GM23338 (cell line): ENCODE measurements around the gene FBLN1. TPM values are rescaled to one million over a fixed set of nuclear protein-coding genes. Genes with fewer than 3 reads are reported as not detected.
A peak's percentile ranks its signal among the peaks of the same experiment; 100 is the strongest.

Experiments
- ATAC-seq: fragments of 200-7000 bp; cut with Tn5 transposase; 3 replicates; pipeline ENCODE4 v1.9.1; 2020
- DNase-seq: peaks from one replicate; pipeline ENCODE4 v3.0.0-alpha.2; 2015; ENCODE audit warnings: low spot score
- H2AFZ ChIP-seq: fragments of 200-600 bp; sonication (generic); 2 replicates; pipeline ENCODE4 v1.8.0; 2016; ENCODE audit warnings: antibody characterized with exemption, mild to moderate bottlenecking, moderate library complexity
- H3F3A ChIP-seq: fragments of 200-600 bp; sonication (generic); replicated peaks from 2 replicates; pipeline ENCODE4 v1.8.0; 2017; ENCODE audit warnings: antibody characterized with exemption, mixed run types, low read depth
- H3K27ac ChIP-seq: fragments of 200-600 bp; sonication (generic); 2 replicates; pipeline ENCODE4 v1.6.1; 2016; ENCODE audit warnings: low read depth
- H3K27me3 ChIP-seq: fragments of 200-600 bp; sonication (generic); 2 replicates; pipeline ENCODE4 v1.8.0; 2016; ENCODE audit warnings: mild to moderate bottlenecking, mixed run types, moderate library complexity; ENCODE audit not compliant: insufficient read depth
- H3K36me3 ChIP-seq: fragments of 200-600 bp; sonication (generic); 2 replicates; pipeline ENCODE4 v1.8.0; 2016; ENCODE audit warnings: mild to moderate bottlenecking; ENCODE audit not compliant: insufficient read depth
- H3K4me1 ChIP-seq: fragments of 200-600 bp; sonication (generic); 2 replicates; pipeline ENCODE4 v1.8.0; 2016; ENCODE audit warnings: mild to moderate bottlenecking, moderate library complexity; ENCODE audit not compliant: insufficient read depth
- H3K4me2 ChIP-seq: fragments of 200-600 bp; sonication (generic); 2 replicates; pipeline ENCODE4 v1.7.1; 2017; ENCODE audit warnings: mixed run types
- H3K4me3 ChIP-seq: fragments of 200-600 bp; sonication (generic); 2 replicates; pipeline ENCODE4 v1.6.1; 2016; ENCODE audit warnings: mixed run types
- H3K79me2 ChIP-seq: fragments of 200-600 bp; sonication (generic); replicated peaks from 2 replicates; pipeline ENCODE4 v1.8.0; 2017; ENCODE audit warnings: mild to moderate bottlenecking; ENCODE audit not compliant: insufficient read depth
- H3K9me2 ChIP-seq: fragments of 200-600 bp; sonication (generic); 2 replicates; pipeline ENCODE4 v1.8.0; 2017; ENCODE audit not compliant: insufficient read depth
- H4K20me1 ChIP-seq: fragments of 200-600 bp; sonication (generic); replicated peaks from 2 replicates; pipeline ENCODE4 v1.8.0; 2017; ENCODE audit warnings: mild to moderate bottlenecking; ENCODE audit not compliant: insufficient read depth
- H3K27ac Mint-ChIP-seq: 2 replicates; pipeline ENCODE4 v1.8.0; 2020; ENCODE audit warnings: inconsistent platforms, mild to moderate bottlenecking, moderate library complexity, mixed read lengths
- H3K27me3 Mint-ChIP-seq: 3 replicates; pipeline ENCODE4 v1.8.0; 2022; ENCODE audit warnings: low read depth, mild to moderate bottlenecking, moderate library complexity, mixed read lengths, inconsistent platforms; ENCODE audit not compliant: insufficient read depth, poor library complexity
- H3K36me3 Mint-ChIP-seq: 3 replicates; pipeline ENCODE4 v1.8.0; 2021; ENCODE audit warnings: low read depth, mild to moderate bottlenecking, inconsistent platforms, moderate library complexity, mixed read lengths
- H3K4me1 Mint-ChIP-seq: 3 replicates; pipeline ENCODE4 v1.8.0; 2020; ENCODE audit warnings: mild to moderate bottlenecking, inconsistent platforms, mixed read lengths
- H3K4me3 Mint-ChIP-seq: 3 replicates; pipeline ENCODE4 v1.8.0; 2021; ENCODE audit warnings: moderate library complexity, mild to moderate bottlenecking, inconsistent platforms, mixed read lengths
- H3K9me3 Mint-ChIP-seq: 3 replicates; pipeline ENCODE4 v1.8.0; 2020; ENCODE audit warnings: moderate library complexity, mild to moderate bottlenecking, inconsistent platforms, mixed read lengths
- CREB1 ChIP-seq: fragments of 250-450 bp; sonication (Bioruptor Pico); IDR thresholded peaks from 2 replicates; pipeline ENCODE4 v1.5.0; 2020; ENCODE audit warnings: low read depth, mild to moderate bottlenecking, moderate library complexity
- EZH2phosphoT487 ChIP-seq: fragments of 200-600 bp; sonication (generic); IDR thresholded peaks from one replicate; pipeline ENCODE4 v1.8.1; 2018; ENCODE audit warnings: antibody characterized with exemption; ENCODE audit not compliant: unreplicated experiment
- JUNB ChIP-seq: IDR thresholded peaks from one replicate; pipeline ENCODE4 v1.6.1; 2016; ENCODE audit warnings: antibody characterized with exemption; ENCODE audit not compliant: unreplicated experiment
- NANOG ChIP-seq: IDR thresholded peaks from 2 replicates; pipeline ENCODE4 v1.6.1; 2016; ENCODE audit warnings: antibody characterized with exemption, borderline replicate concordance
- STAT1 ChIP-seq: IDR thresholded peaks from one replicate; pipeline ENCODE4 v1.6.1; 2016; ENCODE audit warnings: antibody characterized with exemption; ENCODE audit not compliant: unreplicated experiment
- ZNF114 ChIP-seq: fragments of 250-450 bp; sonication (Bioruptor Pico); IDR thresholded peaks from 2 replicates; pipeline ENCODE4 v1.5.0; 2020; ENCODE audit warnings: mild to moderate bottlenecking, moderate library complexity
- ZNF331 ChIP-seq: fragments of 250-450 bp; sonication (Bioruptor Pico); IDR thresholded peaks from 2 replicates; pipeline ENCODE4 v1.5.0; 2020; ENCODE audit warnings: low read depth, mild to moderate bottlenecking, moderate library complexity
- polyA plus RNA-seq: library from polyadenylated mRNA; unstranded; fragments of >200 nt; fragmentation: Nextera tagmentation; extraction: Ambion mirVana; gene quantifications from 2 replicates; pipeline ENCODE4 v1.2.1, GENCODE V29; 2016
- total RNA-seq: library from RNA; depleted of rRNA; stranded (reverse); fragments of >200 nt; shearing (Covaris generic); gene quantifications from 2 replicates; pipeline ENCODE4 v1.2.3, GENCODE V29; 2014
- TF ChIP-seq, protein P1 (sequence below), 2 experiments: fragments of 200-600 bp in 1 of 2; sonication (generic) in 1 of 2; conservative IDR thresholded peaks; 2 replicates each; pipeline versions ENCODE4 v1.5.1 to v1.6.1; 2016 to 2017; ENCODE audit warnings: antibody characterized with exemption in 2 of 2, low read depth in 2 of 2, mild to moderate bottlenecking in 2 of 2, moderate library complexity in 1 of 2
- TF ChIP-seq, protein P2 (sequence below): fragments of 250-450 bp; sonication (Bioruptor Pico); IDR thresholded peaks from 2 replicates; pipeline ENCODE4 v1.5.0; 2020; ENCODE audit warnings: mild to moderate bottlenecking, moderate library complexity
- TF ChIP-seq, protein P3 (sequence below): IDR thresholded peaks from 2 replicates; pipeline ENCODE4 v1.6.1; 2016; ENCODE audit warnings: antibody characterized with exemption

FBLN1 gene
- total and polyA plus RNA-seq, 2 experiments from 2014 or later = 90.1 to 137 TPM

DNA sequence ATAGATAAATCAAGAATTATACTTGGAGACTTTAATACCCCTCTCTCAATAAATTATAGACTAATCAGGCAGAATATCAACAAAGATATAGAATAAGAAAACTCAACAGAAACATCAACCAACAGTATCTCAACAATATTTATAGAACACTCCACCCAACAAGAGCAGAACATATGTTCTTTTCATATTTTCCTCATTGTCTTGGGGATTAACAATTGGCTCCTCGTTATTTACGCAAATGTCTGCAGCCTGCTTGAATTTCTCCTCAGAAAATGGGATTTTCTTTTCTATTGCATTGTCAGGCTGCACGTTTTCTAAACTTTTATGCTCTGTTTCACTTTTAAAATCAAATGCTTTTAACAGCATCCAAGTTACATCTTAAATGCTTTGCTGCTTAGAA, 37.0 kb upstream of the FBLN1 start:
- Histone ChIP-seq H3K4me3 (no peak overlapping the region), H3F3A (no peaks in the 10 kb centered on the region), H3K4me1 (peaks cover 22% of the 10 kb centered on the region), H3K9me2 (no peaks in the 10 kb centered on the region), H3K79me2 (no peaks in the 10 kb centered on the region), H3K27ac (no peak overlapping the region), H3K4me2 (no peak overlapping the region), H2AFZ (no peak overlapping the region), H3K36me3 (no peaks in the 10 kb centered on the region), H3K27me3 (no peaks in the 10 kb centered on the region), H4K20me1 (no peaks in the 10 kb centered on the region)
- DNase-seq (no peak), ATAC-seq (no peak)
- Mint-ChIP-seq H3K36me3 (peaks cover 20% of the 10 kb centered on the region), H3K4me3 (no peak overlapping the region), H3K9me3 (peaks cover 31% of the 10 kb centered on the region), H3K27me3 (peaks cover 3% of the 10 kb centered on the region), H3K4me1 (peaks cover 14% of the 10 kb centered on the region), H3K27ac (no peak overlapping the region)
- TF ChIP-seq CREB1 (no peak), ZNF331 (CRISPR knock-in tag) (no peak), STAT1 (no peak), ZNF114 (CRISPR knock-in tag) (no peak), NANOG (no peak), JUNB (no peak)
- TF ChIP-seq, protein P1, sequence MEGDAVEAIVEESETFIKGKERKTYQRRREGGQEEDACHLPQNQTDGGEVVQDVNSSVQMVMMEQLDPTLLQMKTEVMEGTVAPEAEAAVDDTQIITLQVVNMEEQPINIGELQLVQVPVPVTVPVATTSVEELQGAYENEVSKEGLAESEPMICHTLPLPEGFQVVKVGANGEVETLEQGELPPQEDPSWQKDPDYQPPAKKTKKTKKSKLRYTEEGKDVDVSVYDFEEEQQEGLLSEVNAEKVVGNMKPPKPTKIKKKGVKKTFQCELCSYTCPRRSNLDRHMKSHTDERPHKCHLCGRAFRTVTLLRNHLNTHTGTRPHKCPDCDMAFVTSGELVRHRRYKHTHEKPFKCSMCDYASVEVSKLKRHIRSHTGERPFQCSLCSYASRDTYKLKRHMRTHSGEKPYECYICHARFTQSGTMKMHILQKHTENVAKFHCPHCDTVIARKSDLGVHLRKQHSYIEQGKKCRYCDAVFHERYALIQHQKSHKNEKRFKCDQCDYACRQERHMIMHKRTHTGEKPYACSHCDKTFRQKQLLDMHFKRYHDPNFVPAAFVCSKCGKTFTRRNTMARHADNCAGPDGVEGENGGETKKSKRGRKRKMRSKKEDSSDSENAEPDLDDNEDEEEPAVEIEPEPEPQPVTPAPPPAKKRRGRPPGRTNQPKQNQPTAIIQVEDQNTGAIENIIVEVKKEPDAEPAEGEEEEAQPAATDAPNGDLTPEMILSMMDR (conservative IDR thresholded peaks at IDR 0.05; ENCODE audit: low read depth in 2 of 2) = no peak

DNA sequence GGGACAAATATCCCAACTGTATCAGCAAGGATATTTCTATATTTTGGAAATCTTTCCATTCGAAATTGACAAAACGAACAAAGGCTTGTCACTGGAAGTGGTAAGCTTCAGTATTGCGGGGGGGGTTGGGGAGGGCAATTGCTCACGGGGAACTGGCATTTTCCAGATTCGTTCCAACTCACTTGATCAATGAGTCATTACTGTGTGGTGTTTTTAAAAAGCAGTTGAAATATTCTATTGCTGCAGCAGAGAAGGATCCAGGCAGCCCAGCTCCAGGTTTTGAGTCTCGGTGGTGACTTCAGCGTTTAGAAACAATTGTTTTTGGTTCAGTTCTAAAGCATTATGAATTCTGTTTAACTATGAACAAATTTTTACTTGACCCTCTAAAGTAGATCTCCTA, 33.8 kb upstream of the FBLN1 start:
- Histone ChIP-seq H3K4me2 (peak overlapping the region; percentile 22; the same call in 1 of the 2 replicates), H3K27me3 (no peaks in the 10 kb centered on the region), H4K20me1 (no peaks in the 10 kb centered on the region), H3F3A (no peaks in the 10 kb centered on the region), H3K4me3 (no peak overlapping the region), H3K9me2 (no peaks in the 10 kb centered on the region), H2AFZ (no peak overlapping the region), H3K79me2 (no peaks in the 10 kb centered on the region), H3K36me3 (no peaks in the 10 kb centered on the region), H3K4me1 (peaks cover 22% of the 10 kb centered on the region), H3K27ac (no peak overlapping the region)
- H3K27me3 Mint-ChIP-seq = peaks cover 7% of the 10 kb centered on the region
- H3K36me3 Mint-ChIP-seq = peaks cover 15% of the 10 kb centered on the region
- no peak overlapping the region for H3K4me3 Mint-ChIP-seq
- H3K9me3 Mint-ChIP-seq = peaks cover 25% of the 10 kb centered on the region
- TF ChIP-seq ZNF331 (CRISPR knock-in tag) = no peak
- TF ChIP-seq, protein P2, sequence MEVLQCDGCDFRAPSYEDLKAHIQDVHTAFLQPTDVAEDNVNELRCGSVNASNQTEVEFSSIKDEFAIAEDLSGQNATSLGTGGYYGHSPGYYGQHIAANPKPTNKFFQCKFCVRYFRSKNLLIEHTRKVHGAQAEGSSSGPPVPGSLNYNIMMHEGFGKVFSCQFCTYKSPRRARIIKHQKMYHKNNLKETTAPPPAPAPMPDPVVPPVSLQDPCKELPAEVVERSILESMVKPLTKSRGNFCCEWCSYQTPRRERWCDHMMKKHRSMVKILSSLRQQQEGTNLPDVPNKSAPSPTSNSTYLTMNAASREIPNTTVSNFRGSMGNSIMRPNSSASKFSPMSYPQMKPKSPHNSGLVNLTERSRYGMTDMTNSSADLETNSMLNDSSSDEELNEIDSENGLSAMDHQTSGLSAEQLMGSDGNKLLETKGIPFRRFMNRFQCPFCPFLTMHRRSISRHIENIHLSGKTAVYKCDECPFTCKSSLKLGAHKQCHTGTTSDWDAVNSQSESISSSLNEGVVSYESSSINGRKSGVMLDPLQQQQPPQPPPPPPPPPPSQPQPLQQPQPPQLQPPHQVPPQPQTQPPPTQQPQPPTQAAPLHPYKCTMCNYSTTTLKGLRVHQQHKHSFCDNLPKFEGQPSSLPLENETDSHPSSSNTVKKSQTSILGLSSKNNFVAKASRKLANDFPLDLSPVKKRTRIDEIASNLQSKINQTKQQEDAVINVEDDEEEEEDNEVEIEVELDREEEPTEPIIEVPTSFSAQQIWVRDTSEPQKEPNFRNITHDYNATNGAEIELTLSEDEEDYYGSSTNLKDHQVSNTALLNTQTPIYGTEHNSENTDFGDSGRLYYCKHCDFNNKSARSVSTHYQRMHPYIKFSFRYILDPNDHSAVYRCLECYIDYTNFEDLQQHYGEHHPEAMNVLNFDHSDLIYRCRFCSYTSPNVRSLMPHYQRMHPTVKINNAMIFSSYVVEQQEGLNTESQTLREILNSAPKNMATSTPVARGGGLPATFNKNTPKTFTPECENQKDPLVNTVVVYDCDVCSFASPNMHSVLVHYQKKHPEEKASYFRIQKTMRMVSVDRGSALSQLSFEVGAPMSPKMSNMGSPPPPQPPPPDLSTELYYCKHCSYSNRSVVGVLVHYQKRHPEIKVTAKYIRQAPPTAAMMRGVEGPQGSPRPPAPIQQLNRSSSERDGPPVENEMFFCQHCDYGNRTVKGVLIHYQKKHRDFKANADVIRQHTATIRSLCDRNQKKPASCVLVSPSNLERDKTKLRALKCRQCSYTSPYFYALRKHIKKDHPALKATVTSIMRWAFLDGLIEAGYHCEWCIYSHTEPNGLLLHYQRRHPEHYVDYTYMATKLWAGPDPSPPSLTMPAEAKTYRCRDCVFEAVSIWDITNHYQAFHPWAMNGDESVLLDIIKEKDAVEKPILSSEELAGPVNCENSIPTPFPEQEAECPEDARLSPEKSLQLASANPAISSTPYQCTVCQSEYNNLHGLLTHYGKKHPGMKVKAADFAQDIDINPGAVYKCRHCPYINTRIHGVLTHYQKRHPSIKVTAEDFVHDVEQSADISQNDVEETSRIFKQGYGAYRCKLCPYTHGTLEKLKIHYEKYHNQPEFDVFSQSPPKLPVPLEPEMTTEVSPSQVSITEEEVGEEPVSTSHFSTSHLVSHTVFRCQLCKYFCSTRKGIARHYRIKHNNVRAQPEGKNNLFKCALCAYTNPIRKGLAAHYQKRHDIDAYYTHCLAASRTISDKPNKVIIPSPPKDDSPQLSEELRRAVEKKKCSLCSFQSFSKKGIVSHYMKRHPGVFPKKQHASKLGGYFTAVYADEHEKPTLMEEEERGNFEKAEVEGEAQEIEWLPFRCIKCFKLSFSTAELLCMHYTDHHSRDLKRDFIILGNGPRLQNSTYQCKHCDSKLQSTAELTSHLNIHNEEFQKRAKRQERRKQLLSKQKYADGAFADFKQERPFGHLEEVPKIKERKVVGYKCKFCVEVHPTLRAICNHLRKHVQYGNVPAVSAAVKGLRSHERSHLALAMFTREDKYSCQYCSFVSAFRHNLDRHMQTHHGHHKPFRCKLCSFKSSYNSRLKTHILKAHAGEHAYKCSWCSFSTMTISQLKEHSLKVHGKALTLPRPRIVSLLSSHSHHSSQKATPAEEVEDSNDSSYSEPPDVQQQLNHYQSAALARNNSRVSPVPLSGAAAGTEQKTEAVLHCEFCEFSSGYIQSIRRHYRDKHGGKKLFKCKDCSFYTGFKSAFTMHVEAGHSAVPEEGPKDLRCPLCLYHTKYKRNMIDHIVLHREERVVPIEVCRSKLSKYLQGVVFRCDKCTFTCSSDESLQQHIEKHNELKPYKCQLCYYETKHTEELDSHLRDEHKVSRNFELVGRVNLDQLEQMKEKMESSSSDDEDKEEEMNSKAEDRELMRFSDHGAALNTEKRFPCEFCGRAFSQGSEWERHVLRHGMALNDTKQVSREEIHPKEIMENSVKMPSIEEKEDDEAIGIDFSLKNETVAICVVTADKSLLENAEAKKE = no peak
- TF ChIP-seq ZNF114 (CRISPR knock-in tag) = no peak
- no peak for TF ChIP-seq NANOG
- no peak for TF ChIP-seq JUNB
- TF ChIP-seq CREB1 = no peak
- TF ChIP-seq, protein P3, sequence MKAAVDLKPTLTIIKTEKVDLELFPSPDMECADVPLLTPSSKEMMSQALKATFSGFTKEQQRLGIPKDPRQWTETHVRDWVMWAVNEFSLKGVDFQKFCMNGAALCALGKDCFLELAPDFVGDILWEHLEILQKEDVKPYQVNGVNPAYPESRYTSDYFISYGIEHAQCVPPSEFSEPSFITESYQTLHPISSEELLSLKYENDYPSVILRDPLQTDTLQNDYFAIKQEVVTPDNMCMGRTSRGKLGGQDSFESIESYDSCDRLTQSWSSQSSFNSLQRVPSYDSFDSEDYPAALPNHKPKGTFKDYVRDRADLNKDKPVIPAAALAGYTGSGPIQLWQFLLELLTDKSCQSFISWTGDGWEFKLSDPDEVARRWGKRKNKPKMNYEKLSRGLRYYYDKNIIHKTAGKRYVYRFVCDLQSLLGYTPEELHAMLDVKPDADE = no peak
- TF ChIP-seq, protein P1 (conservative IDR thresholded peaks at IDR 0.05; ENCODE audit: low read depth in 2 of 2) = no peak
- no peak for TF ChIP-seq STAT1
- no peak for TF ChIP-seq EZH2phosphoT487
- ATAC-seq = no peak
- H3K4me1 Mint-ChIP-seq = peaks cover 21% of the 10 kb centered on the region
- H3K27ac Mint-ChIP-seq = no peak overlapping the region
- no peak for DNase-seq
